ENCODE results near the gene GP9.

GP9 gene

DNA sequence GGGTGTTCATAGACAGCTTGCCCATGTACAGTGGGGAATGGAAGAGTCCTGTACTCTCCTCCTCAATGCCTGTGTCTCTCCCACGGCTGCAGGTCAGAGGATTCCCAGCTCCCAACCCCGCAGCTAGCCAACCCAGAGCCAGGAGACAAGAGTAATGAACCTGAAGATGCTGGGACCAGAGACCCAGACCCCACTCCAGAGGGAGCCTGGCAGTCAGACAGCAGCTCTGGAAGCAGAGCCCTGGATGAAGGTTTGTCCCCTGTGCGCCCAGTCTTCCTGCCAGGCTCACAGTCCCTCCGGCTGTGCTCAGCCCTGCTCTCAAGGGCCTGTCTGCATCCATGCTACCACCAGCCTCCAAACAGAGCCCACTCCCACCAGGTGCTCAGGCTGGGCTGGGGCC is 30.0 kb upstream of the GP9 start:
- no peak for DNase-seq

DNA sequence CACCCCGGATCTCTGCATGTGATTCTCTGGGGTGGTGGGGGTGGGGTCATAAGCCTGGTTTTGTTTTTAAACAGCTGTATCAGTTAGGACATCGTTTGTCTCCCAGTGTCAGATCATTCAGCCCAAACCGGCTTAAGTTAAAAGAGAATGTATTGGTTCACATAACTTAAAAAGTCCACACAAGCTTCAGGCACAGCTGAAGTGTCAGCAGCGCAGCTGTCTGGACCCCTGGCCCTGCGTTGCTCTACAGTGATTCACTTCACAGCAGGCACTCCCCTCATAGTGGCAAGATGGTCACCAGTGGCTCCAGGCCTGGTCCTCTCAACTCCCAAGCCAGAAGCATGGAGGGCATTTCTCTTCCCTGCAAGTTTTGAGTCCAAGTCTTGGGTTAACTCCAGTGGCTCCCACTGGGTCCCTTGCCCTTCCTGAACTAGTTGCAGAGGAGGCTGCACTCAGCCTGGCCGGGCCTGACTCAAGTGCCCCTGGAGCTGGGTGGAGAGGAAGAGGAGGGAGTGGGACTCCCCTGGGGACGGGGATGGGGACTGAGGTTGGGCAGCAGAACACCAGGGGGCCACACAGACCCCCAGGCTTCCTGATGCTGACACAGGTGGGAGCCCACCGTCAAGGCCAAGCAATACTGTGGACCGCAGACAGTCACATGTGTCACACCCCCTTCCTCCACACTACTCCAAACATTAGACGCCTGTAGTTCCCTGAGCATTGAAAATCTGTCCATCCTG is 28.9 kb upstream of the GP9 start:
- no peak for DNase-seq

- DNase-seq: no peak
Observed at GRCh38 chr3:129032716-129033115, 27.9 kb upstream of the GP9 start.

DNA sequence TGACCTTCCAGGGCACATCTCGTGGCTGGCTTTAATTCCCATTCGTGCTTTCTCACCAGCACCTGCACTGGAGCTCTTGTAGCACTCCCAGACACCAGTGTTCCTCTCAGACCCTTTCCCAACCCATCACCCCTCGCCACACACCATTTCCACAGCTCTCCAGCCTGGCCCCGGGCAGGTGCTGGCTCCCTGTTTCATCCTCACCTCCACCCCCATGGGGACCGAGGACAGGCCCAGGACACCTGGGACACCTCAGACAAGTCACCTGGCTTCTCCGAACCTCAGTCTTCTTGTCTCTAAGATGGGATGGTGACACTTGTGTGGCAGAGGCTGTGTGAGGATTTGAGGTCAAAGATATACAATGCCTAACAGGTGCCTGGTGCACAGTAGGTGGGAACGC is 27.4 kb upstream of the GP9 start:
- no peak for DNase-seq

DNA sequence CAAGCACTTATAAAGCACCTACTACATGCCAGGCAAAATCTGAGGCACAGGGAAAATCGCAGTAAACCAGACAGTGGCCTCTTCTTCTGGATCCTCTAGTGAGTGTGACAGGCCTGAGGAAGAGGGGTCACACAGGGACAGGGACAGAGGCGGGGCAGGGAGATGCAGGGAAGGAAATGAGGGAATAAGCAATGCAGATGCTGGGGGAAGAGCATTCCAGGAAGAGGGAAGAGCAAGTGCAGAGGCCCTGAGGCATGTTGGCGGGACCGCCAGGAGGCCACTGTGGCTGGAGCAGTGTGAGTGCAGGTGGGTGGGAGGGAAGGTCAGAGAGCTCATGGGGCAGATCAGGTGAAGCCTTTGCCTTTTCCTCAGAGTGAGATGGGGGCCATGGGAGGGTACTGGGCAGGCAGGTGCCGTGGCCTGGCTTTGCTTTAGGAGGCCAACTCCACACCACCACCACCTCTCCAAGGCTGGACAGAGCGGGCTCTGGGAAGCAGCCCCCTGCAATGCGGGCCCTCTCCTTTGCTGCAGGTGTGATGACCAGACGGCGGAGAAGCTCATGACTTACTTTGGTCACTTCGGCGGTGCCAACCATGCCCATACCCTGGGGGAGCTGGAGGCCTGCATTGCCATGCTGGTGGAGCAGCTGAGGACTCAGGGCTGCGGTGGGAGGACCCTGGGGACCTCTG is 26.8 kb upstream of the GP9 start:
- DNase-seq: no peak

GRCh38 chr3:129034642-129035041 is 25.9 kb upstream of the GP9 start:
- DNase-seq: no peak

GRCh38 chr3:129035360-129036221 is 25.0 kb upstream of the GP9 start:
- DNase-seq: no peak

DNA sequence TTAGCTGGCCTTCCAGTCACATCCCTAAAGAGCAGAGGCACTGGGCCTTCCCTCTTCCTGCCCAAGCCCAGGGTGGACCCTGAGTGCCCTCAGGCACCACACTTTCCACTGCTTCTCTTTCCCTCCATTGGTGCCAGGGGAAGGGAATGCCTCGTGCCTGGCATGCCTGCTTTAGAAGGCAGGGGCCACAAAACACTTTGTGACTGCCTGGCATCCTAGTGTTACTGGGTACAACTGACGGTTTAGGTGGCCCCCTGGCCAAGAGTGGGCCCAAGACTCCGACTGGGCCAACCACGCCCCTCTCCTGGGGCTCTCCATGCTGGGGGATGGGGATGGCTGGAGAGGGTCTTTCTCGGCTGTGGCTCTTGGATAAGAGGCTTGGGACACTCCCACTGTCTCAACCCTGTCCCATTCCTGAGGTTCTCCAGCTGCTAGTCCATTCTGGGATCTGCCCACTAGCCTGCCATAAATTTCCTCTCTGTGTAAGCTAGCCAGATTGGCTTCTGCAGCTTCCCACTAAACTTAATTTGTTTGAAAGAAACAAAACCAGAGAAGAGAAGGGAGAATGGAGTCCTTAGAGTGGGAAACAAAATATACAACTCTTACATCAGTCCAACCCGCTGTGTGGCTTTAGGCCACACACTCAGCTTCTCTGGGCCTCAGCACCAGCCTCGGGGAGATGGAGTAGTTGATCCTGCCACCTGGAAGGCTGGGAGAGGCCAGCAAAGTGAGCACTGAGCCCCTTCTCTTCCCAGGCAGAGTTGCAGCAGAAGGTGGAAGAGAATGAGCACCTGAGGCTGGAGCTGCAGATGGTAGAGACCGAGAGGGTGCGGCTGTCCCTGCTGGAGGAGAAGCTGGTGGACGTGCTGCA is 24.1 kb upstream of the GP9 start:
- no peak for DNase-seq

DNA sequence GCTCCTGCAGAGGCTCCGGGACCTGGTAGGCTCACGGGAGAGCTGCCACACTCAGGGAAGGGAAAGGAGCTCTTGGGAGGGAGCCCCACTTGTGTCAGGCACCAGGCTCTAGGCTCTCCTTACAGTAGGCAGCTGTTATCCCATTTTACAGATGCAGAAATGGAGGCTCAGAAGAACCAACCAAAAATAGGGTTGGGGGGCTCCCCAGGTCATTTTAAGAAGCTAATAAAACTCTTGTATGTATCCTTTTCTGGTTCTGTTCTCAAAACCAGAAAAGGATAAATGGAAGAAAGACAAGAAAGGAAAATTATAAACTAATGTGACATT is 23.5 kb upstream of the GP9 start:
- DNase-seq: no peak

DNA sequence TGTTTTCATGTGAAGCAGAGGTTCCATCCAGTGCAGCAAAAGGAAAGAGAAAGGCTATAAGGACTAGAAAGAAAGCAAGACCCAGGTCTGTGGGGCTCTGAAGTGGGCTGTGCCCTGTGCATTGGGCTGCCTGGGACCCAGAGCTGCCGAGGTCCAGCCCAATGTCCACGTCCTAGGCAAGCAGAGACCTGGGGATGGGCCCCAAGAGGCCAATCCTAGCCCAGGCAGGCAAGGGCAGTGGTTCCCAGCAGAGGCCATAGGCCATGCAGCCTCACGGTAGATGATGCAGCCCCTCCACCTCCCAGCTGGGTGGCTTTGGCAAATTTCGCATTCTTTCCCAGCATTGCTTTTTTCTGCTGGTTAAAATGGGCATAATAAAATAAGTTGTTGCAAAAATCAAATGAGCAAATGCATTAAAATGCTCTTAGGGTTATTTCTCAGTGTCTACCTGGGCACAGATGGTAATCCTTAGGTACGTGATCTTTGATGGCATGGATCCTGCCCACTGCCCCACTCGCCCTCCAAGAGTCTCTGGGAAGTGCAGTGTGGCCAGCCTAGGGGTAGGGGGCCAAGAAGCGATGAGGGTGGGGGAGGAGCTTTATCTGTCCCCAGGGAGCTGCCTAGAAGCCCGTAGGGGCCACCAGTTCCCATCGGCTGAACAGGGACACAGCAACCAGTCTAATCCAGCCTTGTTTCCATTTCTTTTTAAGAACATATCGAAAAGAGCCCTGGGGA is 22.3 kb upstream of the GP9 start:
- no peak for DNase-seq

GRCh38 chr3:129039271-129040038 is 21.1 kb upstream of the GP9 start:
- no peak for DNase-seq

DNA sequence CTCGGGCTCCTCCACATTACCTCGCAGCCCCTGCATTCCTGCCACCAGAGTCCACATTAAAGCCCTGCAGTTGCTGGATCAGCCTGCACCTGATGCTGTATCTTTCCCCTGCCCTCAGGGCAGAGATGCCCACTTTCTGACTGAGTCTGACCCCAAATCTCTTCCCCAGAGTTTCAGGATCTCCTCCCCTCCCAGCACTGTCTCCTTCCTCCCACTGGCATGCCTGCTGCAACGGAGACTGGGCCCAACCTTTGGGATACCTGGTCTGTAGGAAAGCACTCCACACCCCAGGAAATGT is 20.6 kb upstream of the GP9 start:
- DNase-seq: no peak

DNA sequence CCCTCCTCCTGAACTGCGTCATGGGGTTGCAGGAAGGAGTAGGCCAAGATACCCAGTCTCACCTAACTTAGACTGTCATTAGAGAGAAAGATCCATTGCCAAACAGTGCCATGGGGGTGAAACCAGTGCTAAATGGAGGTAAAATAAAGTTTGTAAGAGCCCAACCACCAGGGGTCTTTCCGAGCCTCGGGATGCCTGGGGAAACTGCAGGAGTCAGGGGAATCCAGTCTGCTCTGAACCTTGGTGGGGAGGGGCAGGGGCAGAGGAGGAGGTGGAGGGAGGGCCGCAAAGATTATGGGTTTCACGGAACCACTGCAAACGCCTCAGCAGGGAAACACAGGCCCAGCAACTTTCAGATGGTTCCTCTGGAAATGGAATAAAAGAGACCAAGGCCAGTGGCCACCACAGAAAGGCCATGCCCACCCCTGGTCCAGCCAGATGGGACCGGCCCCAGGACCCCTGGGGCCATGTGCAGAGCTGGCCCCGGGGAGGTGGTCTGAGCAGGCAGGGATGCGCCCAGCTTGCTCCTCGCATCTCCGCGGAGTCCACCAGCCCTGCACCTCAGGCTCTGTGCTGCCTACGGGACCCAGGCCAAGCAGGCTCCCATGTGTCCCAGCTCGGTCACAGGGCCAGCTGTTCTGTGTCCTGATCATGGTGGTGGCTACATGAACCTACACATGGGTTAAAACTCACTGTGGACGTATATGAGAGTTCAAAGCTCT is 19.8 kb upstream of the GP9 start:
- DNase-seq: no peak

GRCh38 chr3:129045675-129046036 is 14.9 kb upstream of the GP9 start:
- no peak for DNase-seq

GRCh38 chr3:129046037-129046731 is 14.4 kb upstream of the GP9 start:
- DNase-seq: no peak

GRCh38 chr3:129046732-129047552 is 13.6 kb upstream of the GP9 start:
- DNase-seq: no peak

- no peak for DNase-seq
Observed at GRCh38 chr3:129047553-129047839, 13.1 kb upstream of the GP9 start.

DNA sequence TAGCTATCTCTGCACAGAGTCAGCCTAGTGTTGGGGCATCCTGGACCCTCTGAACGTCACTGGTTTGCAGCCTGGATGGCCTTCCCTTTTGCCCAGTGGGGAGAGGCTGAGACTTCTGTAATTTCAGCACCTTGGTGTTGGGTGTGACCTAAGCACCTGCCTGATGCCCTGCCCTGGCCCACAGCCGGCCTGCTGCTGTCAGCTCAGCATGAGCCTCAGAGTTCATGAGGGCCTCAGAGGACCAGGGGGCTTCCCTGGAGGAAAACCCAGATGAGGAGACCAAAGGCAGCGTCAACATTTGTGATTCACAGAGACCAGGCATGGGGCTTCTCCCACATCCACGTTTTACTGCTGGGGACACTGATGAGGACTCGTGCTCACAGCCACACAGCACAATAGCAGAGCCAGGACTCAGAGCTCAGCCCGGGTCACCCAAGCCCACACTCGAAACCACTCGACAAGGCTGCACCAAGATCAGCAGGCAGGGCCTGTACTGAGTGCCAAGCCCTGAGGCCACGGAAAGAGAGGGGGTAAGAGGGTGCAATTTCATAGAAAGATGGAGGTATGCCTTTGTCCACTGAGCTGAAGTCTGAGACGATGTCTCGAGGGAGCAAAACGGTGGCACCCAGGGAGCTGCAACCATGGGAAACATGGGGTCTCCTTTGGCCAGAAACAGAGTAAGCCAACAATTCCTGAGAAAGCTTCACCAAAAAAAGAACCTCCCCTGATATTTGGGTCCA is 9.9 kb upstream of the GP9 start:
- DNase-seq: no peak

DNA sequence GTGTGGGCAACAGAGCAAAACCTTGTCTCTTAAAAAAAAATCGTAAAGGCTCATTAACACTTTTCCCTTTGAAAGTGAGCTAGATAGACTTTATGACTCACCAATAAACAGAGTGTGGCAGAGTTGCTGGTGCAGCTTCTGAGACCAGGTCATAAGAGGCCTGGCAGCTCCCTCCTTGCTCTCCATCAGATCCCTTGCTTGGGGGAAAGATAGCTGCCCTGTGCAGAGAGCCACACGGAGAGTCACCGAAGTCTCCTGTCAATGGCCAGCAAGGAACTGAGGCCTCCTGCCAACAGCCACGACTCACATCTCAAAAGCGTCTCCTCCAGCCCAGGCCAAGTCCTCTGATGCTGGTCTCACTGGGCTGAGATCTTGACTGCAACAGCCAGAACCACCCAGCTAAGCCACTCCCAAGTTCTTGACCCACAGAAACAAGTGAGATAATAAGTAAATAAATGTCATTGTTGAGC is 8.7 kb upstream of the GP9 start:
- DNase-seq: no peak
